AML-193 (cell line): Measurements from ENCODE around the gene CBR3.
A peak's percentile ranks its signal among the peaks of the same experiment; 100 is the strongest.
"Not testable (repeated sequence)": the region's sequence is repeated elsewhere in the genome, so short reads cannot be mapped to it uniquely, and the experiment has no call there.

Experiments used
- DNase-seq, 2 experiments: peaks; one replicate each; lab custom pipeline; 2025; lab: John Stamatoyannopoulos, UW

Gene CBR3

DNA sequence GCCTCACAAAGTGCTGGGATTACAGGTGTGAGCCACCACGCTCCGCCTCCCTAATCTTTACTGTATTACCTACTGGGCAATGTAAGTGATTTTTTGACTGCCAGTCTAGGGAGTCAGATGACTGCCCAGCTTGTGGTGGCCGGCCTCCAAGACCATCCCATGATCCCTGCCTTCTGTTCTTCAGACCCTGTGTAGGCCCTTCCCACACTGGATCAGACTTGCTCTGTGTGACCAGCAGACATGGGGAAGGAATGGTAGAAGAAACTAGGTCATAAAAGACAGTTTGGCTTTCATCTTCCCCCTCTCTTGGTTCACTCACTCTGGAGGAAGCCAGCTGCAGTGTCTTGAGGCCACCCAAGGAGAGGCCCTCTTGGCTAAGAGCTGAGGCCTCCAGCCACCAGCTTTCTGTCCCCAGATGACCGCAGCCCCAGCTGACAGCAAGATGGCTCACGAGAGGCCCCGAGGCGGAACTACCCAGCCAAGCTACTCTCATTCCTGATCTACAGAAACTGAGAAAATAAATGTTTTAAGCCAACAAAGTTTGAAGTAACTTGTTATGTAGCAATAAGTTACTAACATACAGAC lies 14.5 kb upstream of the CBR3 start:
- no peak for DNase-seq

DNA sequence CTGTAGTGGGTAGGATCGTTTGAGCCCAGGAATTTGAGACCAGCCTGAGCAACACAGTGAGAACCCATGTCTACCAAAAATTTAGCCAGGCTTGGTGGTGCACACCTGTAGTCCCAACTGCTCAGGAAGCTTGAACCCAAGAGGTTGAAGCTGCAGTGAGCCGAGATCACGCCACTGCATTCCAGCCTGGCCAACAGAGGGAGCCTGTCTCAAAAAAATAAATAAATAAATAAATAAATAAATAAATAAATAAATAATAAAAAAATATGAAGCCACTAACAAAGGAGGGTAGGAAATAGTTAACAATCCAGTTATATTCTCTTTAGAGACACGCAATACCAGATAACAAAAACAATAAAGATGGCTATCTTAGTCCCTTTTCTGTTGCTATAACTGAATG lies 11.9 kb upstream of the CBR3 start:
- DNase-seq: no peak

DNA sequence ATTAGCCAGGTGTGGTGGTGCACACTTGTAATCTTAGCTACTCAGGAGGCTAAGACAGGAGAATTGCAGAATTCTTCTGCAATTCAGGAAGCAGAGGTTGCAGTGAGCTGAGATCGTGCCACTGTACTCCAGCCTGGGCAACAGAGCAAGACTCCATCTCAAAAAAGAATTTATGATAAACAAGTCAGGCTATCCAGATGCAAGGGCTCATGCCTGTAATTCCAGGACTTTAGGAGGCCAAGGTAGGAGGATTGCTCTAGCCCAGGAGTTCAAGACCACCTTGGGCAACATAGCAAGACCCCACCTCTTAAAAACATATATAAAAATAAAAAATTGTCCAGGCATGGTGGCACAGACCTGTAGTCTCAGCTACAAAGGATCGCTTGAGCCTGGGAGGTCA lies 10.5 kb upstream of the CBR3 start:
- DNase-seq: no peak

DNA sequence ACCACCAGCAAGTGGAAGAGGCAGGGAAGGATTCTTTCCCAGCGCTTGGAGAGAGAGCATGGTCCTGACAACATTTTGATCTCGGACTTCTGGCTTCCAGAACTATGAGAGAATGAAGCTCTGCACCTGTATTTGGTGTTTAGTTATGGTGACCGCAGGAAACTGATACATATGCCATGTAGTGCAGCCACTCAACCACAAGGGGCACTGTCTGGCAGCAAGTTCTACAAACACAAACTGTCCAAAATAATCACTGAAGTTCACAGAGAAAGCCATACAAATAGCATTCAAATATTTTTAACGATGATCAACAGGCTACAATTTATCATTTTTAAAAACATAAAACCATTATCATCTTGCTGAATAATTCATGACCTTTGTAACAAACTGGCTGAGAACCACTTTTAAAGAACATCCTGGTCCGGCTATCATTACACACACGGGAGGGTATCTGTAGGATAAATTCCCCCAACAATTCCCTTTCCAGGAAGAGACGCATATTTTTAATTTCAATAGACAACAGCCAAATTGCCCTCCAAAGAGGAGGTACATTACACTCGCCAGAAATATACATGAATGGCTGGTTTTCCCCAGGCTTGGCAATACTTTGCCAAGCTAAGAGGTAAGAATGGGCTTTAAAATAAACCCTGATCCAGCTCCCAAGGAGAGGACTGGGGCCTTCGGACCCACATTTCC lies 9.2 kb upstream of the CBR3 start:
- DNase-seq: peak; percentile 48 to 59

DNA sequence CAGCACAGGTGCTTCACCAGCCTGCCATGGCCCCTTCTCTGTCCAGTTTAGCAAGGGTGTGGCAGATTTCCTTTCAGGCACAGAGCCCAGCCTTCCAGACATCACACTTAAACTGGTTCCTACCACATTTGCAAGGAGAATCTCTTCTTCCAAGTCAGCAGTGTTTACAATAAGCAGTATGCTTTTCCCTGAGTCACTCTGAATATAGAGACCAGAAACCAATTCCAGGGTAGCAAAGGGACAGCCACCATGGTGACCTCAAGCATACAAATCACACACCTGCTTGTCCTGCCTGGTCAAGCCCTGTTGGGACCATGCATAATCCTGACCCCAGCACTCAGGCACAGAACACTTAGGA lies 8.7 kb upstream of the CBR3 start:
- no peak for DNase-seq

DNA sequence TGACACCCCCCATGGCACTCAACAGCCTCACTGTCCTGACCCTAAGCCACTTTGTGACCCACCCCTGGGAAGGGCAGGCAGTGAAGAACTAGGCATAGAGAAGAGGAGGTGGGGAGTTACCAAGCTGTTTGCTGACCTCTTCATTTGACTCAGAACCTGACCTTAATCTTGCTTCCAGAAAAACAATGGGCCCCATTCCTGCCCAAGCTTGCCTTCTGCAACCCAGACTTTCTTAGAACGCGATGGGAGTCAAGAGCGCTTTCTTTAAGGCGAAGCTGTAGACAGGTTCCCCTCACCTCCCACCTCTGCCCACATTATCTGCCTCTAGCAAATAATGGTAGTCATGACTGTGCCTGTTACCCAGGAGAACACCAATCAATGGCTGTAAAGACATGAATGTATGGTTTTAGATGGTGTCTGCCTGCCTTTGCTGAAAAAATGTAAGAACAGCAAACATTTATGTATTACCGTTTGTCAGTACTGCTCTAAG lies 8.2 kb upstream of the CBR3 start:
- DNase-seq: no peak

DNA sequence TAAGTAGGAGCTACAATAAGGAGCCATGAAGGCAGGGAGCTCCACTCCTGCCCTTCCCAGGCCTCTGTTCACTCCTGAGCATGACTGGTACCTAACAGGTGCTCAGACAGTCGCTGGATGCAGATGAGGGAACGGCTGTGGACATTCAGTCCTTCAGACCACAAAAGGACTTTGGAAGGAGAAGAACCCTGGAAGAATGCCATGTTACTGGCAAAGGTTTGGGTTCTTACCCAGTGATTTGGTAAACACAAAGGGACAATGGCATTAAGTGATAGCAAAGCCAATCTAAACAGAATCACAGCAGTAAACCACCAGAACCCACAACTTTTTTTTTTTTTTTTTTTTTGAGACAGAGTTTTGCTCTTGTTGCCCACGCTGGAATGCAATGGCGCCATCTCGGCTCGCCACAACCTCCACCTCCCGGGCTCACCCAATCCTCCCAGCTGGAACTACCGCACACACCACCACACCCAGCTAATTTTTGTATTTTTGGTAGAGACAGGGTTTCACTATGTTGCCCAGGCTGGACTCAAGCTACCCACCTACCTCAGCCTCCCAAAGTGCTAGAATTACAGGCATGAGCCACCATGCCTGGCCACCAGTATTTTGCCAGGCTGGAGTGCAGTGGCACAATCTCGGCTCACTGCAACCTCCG lies 7.5 kb upstream of the CBR3 start:
- no peak for DNase-seq

DNA sequence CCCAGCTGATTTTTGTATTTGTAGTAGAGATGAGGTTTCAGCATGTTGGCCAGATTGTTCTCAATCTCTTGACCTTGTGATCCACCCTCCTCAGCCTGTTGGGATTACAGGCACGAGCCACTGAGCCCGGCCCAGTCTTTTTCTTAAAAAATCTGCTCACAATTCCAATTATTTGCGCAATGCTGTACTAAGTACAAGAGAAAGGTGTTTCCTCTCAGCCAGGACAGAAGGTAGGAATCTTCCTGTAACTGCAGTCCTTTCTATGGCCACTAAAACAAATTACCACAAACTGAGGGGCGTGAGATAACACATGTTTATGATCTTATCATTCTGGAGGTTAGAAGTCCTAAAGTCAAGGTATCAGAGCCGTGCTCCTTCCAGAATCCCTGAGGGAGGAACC lies 6.9 kb upstream of the CBR3 start:
- peak in 1 of 2 experiments; percentile 5 for DNase-seq

DNA sequence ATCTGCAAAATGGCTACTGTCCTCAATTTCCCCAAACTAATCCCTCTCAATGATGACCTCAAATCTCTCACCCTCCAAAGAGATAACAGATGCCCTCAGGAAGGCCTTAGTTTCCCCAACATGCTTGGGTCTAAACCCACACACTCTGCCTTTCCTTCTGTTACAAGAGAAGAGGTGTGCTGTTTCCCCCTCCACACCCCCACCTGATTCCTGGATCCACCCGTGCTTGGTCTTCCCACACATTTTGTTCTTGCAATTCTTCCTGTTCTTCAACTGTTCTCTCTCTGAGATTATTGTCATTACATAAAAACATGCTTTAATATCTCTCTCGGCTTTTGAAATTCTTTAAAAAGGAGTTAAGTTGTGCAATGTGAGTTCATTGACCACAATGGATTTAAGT lies 5.7 kb upstream of the CBR3 start:
- DNase-seq: peak; percentile 22 to 42

DNA sequence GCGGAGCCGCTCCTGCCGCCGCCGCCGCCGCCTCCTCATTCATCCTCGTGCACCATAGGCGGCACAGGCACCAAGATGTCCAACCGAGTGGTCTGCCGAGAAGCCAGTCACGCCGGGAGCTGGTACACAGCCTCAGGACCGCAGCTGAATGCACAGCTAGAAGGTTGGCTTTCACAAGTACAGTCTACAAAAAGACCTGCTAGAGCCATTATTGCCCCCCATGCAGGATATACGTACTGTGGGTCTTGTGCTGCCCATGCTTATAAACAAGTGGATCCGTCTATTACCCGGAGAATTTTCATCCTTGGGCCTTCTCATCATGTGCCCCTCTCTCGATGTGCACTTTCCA lies 4.5 kb upstream of the CBR3 start:
- DNase-seq: not testable (repeated sequence)

DNA sequence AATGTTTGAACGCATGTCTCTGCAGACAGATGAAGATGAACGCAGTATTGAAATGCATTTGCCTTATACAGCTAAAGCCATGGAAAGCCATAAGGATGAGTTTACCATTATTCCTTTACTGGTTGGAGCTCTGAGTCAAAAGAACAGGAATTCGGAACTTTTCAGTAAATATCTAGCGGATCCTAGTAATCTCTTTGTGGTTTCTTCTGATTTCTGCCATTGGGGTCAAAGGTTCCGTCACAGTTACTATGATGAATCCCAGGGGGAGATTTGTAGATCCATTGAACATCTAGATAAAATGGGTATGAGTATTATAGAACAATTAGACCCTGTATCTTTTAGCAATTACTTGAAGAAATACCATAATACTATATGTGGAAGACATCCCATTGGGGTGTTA lies 4.0 kb upstream of the CBR3 start:
- DNase-seq: not testable (repeated sequence)

DNA sequence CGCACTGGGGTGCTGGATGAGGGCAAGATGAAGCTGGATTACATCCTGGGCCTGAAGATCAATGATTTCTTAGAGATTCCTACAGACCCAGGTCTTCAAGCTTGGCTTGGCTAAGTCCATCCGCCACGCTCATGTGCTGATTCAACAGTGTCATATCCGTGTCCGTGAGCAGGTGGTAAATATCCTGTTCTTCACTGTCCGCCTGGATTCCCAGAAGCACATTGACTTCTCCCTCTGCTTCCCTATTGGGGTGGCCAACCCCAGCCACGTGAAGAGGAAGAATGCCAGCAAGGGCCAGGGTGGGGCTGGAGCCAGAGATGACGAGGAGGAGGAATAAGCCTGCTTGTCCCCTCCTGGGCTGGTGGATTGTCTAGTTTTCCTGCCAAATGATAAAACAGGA lies 2.2 kb upstream of the CBR3 start:
- DNase-seq: no peak

DNA sequence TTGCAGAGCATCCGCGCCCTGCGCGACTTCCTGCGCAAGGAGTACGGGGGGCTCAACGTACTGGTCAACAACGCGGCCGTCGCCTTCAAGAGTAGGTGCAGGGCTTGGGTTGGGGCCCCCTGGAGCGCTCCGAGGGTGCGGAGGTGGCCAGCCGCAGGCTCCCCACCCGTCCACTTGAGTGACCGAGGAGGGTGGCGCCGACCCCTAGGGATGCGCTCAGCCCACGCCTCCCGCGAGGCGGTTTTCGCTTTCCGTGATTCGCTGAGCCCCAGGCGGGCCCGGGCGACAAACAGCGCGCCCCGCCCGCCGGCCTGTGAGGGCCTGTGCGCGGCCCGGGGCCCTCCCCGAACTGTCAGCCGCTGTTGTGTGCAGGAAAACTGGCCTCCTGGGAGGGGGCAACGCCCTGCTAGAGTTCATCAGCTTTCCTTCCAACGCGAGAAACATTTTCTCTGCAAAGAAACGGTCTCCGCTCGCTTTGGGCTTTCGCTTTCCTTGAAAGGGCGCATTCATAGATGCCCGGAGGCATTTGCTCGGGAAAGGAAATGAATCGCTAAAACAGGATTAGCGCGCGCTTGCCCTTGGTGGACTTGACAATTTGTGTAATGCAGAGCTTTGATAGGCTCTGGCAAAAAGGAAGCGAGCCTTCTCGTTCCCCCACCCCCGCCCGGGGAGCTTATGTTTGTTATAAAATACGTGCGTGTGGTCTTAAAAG lies 668 bp downstream of the CBR3 start:
- peak; percentile 56 to 79 for DNase-seq

DNA sequence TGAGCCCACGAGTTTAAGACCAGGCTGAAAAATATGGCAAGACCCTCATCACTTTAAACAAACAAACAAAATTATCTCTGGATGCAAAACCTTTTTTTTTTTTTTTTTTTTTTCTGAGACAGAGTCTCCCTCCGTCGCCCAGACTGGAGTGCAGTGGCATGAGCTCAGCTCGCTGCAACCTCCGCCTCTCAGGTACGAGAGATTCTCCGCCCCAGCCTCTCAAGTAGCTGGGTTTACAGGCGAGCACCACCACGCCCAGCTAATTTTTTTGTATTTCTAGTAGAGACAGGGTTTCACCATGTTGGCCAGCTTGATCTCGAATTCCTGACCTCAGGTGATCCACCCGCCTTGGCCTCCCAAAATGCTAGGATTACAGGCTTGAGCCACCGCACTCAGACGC lies 4.9 kb downstream of the CBR3 start:
- not testable (repeated sequence) for DNase-seq

DNA sequence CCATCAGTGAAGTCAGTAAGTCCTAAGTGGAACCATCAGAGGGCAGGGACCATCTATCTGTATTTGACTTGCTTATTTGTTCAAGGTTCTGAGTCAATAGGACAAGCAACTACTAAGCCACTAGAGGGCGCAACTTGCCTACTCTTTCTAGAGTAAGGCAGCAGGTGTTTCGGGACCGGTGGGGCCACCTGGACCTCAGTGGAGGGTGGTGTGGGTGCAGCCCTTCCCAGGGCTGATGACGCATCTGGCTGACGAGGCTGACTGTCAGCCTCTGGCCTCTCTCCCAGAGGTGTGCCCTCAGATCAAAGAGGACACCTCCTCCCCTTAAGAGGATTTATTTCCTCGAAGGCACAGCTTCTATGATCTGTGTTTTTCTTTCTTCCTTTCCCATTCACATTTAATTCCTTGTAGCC lies 6.6 kb downstream of the CBR3 start:
- DNase-seq: peak; percentile 82 to 87

DNA sequence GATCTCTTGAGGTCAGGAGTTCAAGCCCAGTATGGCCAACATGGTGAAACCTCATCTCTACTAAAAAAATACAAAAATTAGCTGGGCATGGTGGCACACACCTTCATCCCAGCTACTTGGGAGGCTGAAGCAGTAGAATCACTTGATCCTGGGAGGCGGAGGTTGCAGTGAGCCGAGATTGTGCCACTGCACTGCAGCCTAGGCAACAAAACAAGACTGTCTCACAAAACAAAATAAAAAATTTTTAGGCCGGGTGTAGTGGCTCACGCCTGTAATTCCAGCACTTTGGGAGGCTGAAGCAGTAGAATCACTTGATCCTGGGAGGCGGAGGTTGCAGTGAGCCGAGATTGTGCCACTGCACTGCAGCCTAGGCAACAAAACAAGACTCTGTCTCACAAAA lies 9.4 kb downstream of the CBR3 start:
- DNase-seq: not testable (repeated sequence)

DNA sequence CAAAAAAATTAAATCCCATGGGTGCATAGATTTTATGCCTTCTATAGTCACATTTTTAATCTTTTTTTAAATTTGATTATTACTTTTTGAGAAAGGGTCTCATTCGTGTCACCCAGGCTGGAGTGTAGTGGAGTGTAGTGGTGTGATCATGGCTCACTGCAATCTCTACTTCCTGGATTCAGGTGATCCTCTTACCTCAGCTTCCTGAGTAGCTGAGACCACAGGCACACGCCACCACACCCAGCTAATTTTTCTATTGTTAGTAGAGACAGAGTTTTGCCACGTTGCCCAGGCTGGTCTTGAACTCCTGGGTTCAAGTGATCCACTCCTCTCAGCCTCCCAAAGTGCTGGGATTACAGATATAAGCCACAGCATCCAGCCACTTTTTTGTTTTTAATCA lies 10.4 kb downstream of the CBR3 start:
- no peak for DNase-seq

DNA sequence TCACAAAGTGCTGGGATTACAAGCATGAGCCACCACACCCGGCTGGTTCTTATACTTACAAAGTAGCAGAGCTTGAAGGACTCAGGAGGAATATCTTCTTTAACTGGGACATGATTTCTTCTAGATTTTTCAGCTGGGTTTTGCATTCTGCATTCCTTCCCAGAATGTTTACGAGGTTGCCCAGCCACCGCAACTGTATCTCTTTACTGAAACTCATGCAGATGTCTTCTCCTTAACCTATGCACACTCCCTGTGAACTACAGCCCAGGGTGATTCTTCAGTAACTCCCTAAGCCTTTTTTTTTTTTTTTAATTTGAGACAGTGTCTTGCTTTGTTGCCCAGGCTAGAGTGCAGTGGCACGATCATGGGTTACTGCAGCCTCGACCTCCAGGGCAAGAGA lies 13.0 kb downstream of the CBR3 start:
- DNase-seq: no peak

DNA sequence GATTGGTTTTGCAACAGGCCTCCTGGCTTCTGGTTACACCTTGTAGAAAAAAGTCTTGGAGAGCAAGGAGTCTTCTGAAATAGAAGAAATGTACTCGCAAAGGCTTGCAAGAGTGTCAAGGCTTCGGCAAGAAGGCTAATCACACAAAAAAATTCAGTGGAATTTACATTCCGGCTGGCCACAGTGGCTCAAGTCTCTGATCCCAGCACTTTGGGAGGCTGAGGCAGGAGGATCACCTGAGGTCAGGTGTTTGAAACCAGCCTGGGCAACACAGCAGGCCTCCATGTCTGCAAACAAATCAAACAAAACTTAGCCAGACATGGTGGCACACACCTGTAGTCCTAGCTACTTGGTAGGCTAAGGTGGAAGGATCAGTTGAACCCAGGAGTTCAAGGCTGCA lies 14.0 kb downstream of the CBR3 start:
- no peak for DNase-seq

DNA sequence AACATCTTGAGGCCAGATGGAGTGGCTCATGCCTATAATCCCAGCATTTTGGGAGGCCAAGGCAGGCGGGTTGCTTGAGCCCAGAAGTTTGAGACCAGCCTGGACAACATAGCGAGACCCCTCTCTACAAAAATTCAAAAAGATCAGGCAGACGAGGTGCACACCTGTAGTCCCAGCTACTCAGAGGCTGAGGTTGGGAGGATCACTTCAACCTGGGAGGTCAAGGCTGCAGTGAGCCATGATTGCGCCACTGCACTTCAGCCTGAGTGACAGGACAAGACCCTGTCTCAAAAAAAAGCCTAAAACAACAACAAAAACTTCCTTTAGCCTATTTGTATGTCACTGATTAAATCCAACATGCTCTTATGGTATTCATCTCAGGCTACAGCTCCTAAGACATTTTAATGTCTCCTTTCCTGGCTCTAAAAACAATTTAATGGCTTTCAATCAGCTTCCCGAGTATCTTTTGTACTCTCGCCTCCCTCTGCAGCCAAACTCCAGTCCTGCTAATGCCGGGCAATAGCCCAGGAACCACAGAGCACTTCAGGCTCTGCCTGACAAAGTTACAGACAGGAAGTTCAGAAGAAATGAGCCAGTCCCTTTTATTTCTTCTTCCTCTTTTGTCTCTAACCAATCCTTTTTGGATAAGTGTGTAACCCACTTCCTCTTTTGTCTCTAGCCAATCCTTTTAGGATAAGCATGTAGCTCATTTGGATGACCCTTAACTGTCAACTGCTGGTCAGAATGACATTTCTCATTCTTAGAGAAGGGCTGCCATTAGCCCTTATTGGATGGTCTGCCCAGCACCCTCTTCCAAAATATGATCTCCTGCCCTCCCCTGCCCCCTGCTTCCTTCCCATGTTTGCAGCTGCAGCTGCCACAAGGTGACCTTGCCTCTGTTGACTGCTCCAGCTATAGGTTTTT lies 15.2 kb downstream of the CBR3 start:
- DNase-seq: peak; percentile 97 to 98

DNA sequence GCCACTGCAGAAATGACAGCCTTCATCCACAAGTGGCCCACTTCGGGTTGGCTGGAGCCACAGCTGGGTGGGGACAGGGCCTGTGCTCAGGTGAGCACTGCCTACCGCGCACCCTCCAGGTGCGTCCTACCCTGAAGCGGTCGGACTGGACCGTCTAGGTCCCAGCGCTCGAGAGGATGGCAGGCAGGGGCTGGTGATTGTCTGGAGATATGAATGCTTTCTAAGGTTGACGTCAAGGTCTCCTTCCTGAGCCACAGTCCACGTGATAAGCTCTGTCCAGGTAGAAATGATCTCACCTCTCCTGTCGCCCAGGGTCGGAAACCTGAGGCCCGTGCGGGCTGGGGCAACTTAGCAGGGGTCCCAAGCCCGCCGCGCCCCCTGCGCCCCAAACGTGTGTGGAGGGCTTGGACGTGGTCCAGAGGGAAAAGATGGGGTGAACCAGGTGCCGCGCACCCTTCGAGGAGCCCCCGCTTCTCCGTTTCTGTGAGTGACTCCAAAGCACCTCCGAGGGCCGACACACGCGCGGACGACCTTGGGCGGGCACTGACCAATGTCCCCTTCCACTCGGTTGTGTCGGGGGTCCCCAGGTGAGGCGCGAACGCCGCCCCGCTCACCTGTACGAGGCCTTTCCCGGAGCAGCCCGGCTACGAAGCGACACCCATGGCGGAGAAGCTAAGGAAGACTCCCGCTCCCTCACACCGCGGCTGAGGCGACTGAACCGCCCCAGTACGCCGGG lies 20.9 kb downstream of the CBR3 start:
- DNase-seq: no peak
